ENCODE data around the gene NIT1.

DNA sequence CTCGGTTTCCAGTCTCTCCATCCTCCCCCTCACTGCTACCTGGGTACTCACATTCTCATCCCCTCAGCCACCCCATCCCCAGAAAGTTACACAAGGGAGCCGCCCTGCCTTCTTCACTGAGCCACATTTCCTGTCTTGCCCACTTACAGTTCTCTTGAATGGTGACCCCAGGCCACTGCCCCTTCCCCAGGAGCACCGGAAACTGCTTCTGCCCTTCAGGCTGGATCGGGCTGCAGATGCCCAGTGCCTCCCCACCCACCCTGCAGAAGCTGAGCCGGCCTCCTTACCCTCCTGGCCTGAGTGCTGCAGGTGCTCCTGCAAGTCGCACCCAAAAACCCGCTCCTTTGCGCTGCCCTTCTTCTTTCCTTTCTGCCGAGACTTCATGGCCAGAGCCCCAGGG is 48.7 kb upstream of the NIT1 start:
- TF ChIP-seq, protein P1, sequence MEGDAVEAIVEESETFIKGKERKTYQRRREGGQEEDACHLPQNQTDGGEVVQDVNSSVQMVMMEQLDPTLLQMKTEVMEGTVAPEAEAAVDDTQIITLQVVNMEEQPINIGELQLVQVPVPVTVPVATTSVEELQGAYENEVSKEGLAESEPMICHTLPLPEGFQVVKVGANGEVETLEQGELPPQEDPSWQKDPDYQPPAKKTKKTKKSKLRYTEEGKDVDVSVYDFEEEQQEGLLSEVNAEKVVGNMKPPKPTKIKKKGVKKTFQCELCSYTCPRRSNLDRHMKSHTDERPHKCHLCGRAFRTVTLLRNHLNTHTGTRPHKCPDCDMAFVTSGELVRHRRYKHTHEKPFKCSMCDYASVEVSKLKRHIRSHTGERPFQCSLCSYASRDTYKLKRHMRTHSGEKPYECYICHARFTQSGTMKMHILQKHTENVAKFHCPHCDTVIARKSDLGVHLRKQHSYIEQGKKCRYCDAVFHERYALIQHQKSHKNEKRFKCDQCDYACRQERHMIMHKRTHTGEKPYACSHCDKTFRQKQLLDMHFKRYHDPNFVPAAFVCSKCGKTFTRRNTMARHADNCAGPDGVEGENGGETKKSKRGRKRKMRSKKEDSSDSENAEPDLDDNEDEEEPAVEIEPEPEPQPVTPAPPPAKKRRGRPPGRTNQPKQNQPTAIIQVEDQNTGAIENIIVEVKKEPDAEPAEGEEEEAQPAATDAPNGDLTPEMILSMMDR (IDR thresholded peaks at IDR 0.05): no peak
- no peak for TF ChIP-seq POLR2A (IDR thresholded peaks at IDR 0.05; ENCODE audit: low read depth)
- no peak for TF ChIP-seq EP300 (IDR thresholded peaks at IDR 0.05)
- no peak for TF ChIP-seq POLR2AphosphoS5 (IDR thresholded peaks at IDR 0.05)
